ENCODE measurements around the gene MST1R. TPM values are rescaled to one million over a fixed set of nuclear protein-coding genes. Genes with fewer than 3 reads are reported as not detected.

Gene MST1R
- total RNA-seq, 1 donor = 0.72 TPM

GRCh38 chr3:49856181-49857005 lies 47.3 kb downstream of the MST1R start, which contains the start of gene TRAIP:
Gene TRAIP (minus strand): TSS chr3:49856564. CDS start chr3:49856453, 111 bp downstream.
- no peaks in the 10 kb centered on the region for H3K27me3 ChIP-seq (ENCODE audit: insufficient read depth, low read length)
- H3K36me3 ChIP-seq (ENCODE audit: insufficient read depth, low read length) = no peaks in the 10 kb centered on the region
- H4K20me1 ChIP-seq (ENCODE audit: insufficient read depth, low read length) = no peaks in the 10 kb centered on the region
- no peaks in the 10 kb centered on the region for H3K9me3 ChIP-seq (ENCODE audit: low read depth, low read length)
- H3K4me1 ChIP-seq (ENCODE audit: insufficient read depth, low read length) = peaks cover 11% of the 10 kb centered on the region
- no peak for TF ChIP-seq CTCF (IDR thresholded peaks at IDR 0.05; ENCODE audit: extremely low read depth, low read depth, low read length)
- H3K27ac ChIP-seq (ENCODE audit: low read depth, low read length) = peak within 1 kb of the TSS; percentile 30
- H3K4me2 ChIP-seq (ENCODE audit: insufficient read depth, low read length) = peak within 1 kb of the TSS; percentile 95
- peak; percentile 99 for DNase-seq (ENCODE audit: insufficient read length, low spot score, missing footprints)
- H3K4me3 ChIP-seq (ENCODE audit: insufficient read depth, low read length) = peak within 1 kb of the TSS; percentile 80
- peaks cover 15% of the 10 kb centered on the region for H3K79me2 ChIP-seq (ENCODE audit: insufficient read depth, low read length)
- H2AFZ ChIP-seq (ENCODE audit: low read length) = peak within 1 kb of the TSS; percentile 97

GRCh38 chr3:49855662-49856061 lies 48.0 kb downstream of the MST1R start:
- H3K9me3 ChIP-seq (ENCODE audit: low read depth, low read length) = no peaks in the 10 kb centered on the region
- H3K79me2 ChIP-seq (ENCODE audit: insufficient read depth, low read length) = peaks cover 15% of the 10 kb centered on the region
- H4K20me1 ChIP-seq (ENCODE audit: insufficient read depth, low read length) = no peaks in the 10 kb centered on the region
- H3K27ac ChIP-seq (ENCODE audit: low read depth, low read length) = peak overlapping the region; percentile 30
- no peaks in the 10 kb centered on the region for H3K27me3 ChIP-seq (ENCODE audit: insufficient read depth, low read length)
- H2AFZ ChIP-seq (ENCODE audit: low read length) = no peak overlapping the region
- no peaks in the 10 kb centered on the region for H3K36me3 ChIP-seq (ENCODE audit: insufficient read depth, low read length)
- DNase-seq (ENCODE audit: insufficient read length, low spot score, missing footprints) = peak; percentile 77
- TF ChIP-seq CTCF (IDR thresholded peaks at IDR 0.05; ENCODE audit: extremely low read depth, low read depth, low read length) = no peak
- H3K4me2 ChIP-seq (ENCODE audit: insufficient read depth, low read length) = peak overlapping the region; percentile 95
- H3K4me3 ChIP-seq (ENCODE audit: insufficient read depth, low read length) = peak overlapping the region; percentile 80
- H3K4me1 ChIP-seq (ENCODE audit: insufficient read depth, low read length) = peaks cover 11% of the 10 kb centered on the region

GRCh38 chr3:49845694-49846093 lies 58.0 kb downstream of the MST1R start:
- Histone ChIP-seq H3K4me3 (ENCODE audit: insufficient read depth, low read length) (no peak overlapping the region), H2AFZ (ENCODE audit: low read length) (no peak overlapping the region), H3K4me1 (ENCODE audit: insufficient read depth, low read length) (no peaks in the 10 kb centered on the region), H3K27me3 (ENCODE audit: insufficient read depth, low read length) (no peaks in the 10 kb centered on the region), H3K79me2 (ENCODE audit: insufficient read depth, low read length) (no peaks in the 10 kb centered on the region), H3K4me2 (ENCODE audit: insufficient read depth, low read length) (no peak overlapping the region), H3K9me3 (ENCODE audit: low read depth, low read length) (no peaks in the 10 kb centered on the region), H3K36me3 (ENCODE audit: insufficient read depth, low read length) (peaks cover 11% of the 10 kb centered on the region), H4K20me1 (ENCODE audit: insufficient read depth, low read length) (no peaks in the 10 kb centered on the region), H3K27ac (ENCODE audit: low read depth, low read length) (no peak overlapping the region)
- DNase-seq (ENCODE audit: insufficient read length, low spot score, missing footprints) = peak; percentile 8
- TF ChIP-seq CTCF (IDR thresholded peaks at IDR 0.05; ENCODE audit: extremely low read depth, low read depth, low read length) = no peak

- H3K27me3 ChIP-seq (ENCODE audit: insufficient read depth, low read length) = no peaks in the 10 kb centered on the region
- H3K4me2 ChIP-seq (ENCODE audit: insufficient read depth, low read length) = no peak overlapping the region
- no peak overlapping the region for H2AFZ ChIP-seq (ENCODE audit: low read length)
- DNase-seq (ENCODE audit: insufficient read length, low spot score, missing footprints) = peak; percentile 53
- H4K20me1 ChIP-seq (ENCODE audit: insufficient read depth, low read length) = no peaks in the 10 kb centered on the region
- H3K27ac ChIP-seq (ENCODE audit: low read depth, low read length) = no peak overlapping the region
- H3K79me2 ChIP-seq (ENCODE audit: insufficient read depth, low read length) = no peaks in the 10 kb centered on the region
- no peaks in the 10 kb centered on the region for H3K9me3 ChIP-seq (ENCODE audit: low read depth, low read length)
- H3K4me3 ChIP-seq (ENCODE audit: insufficient read depth, low read length) = no peak overlapping the region
- peaks cover under 1% of the 10 kb centered on the region for H3K4me1 ChIP-seq (ENCODE audit: insufficient read depth, low read length)
- no peak for TF ChIP-seq CTCF (IDR thresholded peaks at IDR 0.05; ENCODE audit: extremely low read depth, low read depth, low read length)
- H3K36me3 ChIP-seq (ENCODE audit: insufficient read depth, low read length) = peaks cover 11% of the 10 kb centered on the region
Measured at GRCh38 chr3:49844464-49845183, 59.0 kb downstream of the MST1R start.

All from osteoblast (primary cell).